PC-3 (cell line): ENCODE data around the gene UPF1.

Experiments used
- CTCF ChIP-seq: fragments of 300-600 bp; sonication (generic); conservative IDR thresholded peaks from 2 replicates; pipeline ENCODE4 v1.5.1; 2017; ENCODE audit warnings: antibody characterized with exemption, low read depth, mild to moderate bottlenecking, low read length
- EZH2 ChIP-seq: fragments of 300-600 bp; sonication (generic); IDR thresholded peaks from one replicate; pipeline ENCODE4 v1.6.1; 2017; ENCODE audit warnings: antibody characterized with exemption, mild to moderate bottlenecking, low read length; ENCODE audit not compliant: unreplicated experiment
- EZH2phosphoT487 ChIP-seq: fragments of 300-600 bp; sonication (generic); IDR thresholded peaks from 2 replicates; pipeline ENCODE4 v1.6.1; 2018; ENCODE audit warnings: mild to moderate bottlenecking, antibody characterized with exemption, low read length, borderline replicate concordance

DNA sequence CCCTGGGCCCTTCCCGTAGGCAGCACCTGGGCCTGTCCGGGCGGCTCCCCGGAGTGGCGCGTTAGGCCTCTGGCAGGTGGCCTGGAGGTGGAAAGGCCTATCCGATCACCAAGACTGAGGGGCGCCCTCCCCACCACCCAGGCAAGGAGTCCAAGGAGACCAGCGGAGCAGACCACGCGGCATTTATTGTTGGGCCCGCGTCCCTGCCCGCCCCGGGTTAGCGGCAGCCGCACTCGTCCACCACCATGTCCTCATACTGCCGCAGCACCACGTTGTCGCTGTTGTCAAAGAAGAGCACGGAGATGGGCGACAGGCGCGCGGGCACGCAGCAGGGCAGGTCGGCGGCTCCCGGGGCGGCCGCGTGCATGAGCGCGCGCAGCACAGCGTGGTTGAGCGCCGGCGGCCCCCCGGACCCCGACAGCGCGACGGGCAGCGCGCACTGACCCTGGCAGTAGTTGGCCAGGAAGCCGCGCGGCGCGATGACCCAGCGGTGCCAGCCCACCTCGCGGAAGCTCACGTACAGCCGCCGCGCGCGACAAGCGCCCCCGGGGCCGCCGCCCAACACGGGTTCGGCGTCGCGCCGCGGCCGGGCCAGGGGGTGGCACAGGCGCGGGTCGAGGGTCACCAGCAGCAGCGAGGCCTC is 36.7 kb downstream of the UPF1 start:
- TF ChIP-seq CTCF (no peak), EZH2 (no peak), EZH2phosphoT487 (no peak)
